Vagina (tissue), 2 donors: ENCODE data around the gene AKAP13.

ENCODE experiments used
- POLR2A ChIP-seq, 2 donors: fragments of 450-650 bp; IDR thresholded peaks; one replicate each; pipeline ENCODE4 v1.6.1; 2017; ENCODE audit warnings: antibody characterized with exemption in 2 of 2, mild to moderate bottlenecking in 2 of 2, moderate library complexity in 2 of 2
- POLR2AphosphoS5 ChIP-seq, 2 donors: sonication (generic); formaldehyde crosslinking; IDR thresholded peaks; one replicate each; pipeline ENCODE4 v1.9.0; 2017; ENCODE audit warnings: antibody characterized with exemption in 2 of 2, mild to moderate bottlenecking in 2 of 2, low read depth in 1 of 2; ENCODE audit not compliant: insufficient read depth in 1 of 2
- TF ChIP-seq, protein P1 (sequence below), 3 experiments: fragments of 450-650 bp in 2 of 3; fragments of 200-600 bp in 1 of 3; sonication (generic) in 1 of 3; IDR thresholded peaks; one replicate each; pipeline ENCODE4 v1.5.1; 2017 to 2019; ENCODE audit warnings: antibody characterized with exemption in 3 of 3, mild to moderate bottlenecking in 2 of 3, moderate library complexity in 2 of 3

- TF ChIP-seq, protein P1, sequence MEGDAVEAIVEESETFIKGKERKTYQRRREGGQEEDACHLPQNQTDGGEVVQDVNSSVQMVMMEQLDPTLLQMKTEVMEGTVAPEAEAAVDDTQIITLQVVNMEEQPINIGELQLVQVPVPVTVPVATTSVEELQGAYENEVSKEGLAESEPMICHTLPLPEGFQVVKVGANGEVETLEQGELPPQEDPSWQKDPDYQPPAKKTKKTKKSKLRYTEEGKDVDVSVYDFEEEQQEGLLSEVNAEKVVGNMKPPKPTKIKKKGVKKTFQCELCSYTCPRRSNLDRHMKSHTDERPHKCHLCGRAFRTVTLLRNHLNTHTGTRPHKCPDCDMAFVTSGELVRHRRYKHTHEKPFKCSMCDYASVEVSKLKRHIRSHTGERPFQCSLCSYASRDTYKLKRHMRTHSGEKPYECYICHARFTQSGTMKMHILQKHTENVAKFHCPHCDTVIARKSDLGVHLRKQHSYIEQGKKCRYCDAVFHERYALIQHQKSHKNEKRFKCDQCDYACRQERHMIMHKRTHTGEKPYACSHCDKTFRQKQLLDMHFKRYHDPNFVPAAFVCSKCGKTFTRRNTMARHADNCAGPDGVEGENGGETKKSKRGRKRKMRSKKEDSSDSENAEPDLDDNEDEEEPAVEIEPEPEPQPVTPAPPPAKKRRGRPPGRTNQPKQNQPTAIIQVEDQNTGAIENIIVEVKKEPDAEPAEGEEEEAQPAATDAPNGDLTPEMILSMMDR (IDR thresholded peaks at IDR 0.05) = no peak
- no peak for TF ChIP-seq POLR2A (IDR thresholded peaks at IDR 0.05)
- no peak for TF ChIP-seq POLR2AphosphoS5 (IDR thresholded peaks at IDR 0.05; ENCODE audit: insufficient read depth in 1 of 2, low read depth in 1 of 2)
Observed at GRCh38 chr15:85583923-85584390, 203.6 kb downstream of the AKAP13 start.
